ENCODE results near the gene FBN1. TPM values are rescaled to one million over a fixed set of nuclear protein-coding genes. Genes with fewer than 3 reads are reported as not detected.

FBN1 gene
- total RNA-seq, 1 experiment from 2014 or later, result 5.2 TPM

DNA sequence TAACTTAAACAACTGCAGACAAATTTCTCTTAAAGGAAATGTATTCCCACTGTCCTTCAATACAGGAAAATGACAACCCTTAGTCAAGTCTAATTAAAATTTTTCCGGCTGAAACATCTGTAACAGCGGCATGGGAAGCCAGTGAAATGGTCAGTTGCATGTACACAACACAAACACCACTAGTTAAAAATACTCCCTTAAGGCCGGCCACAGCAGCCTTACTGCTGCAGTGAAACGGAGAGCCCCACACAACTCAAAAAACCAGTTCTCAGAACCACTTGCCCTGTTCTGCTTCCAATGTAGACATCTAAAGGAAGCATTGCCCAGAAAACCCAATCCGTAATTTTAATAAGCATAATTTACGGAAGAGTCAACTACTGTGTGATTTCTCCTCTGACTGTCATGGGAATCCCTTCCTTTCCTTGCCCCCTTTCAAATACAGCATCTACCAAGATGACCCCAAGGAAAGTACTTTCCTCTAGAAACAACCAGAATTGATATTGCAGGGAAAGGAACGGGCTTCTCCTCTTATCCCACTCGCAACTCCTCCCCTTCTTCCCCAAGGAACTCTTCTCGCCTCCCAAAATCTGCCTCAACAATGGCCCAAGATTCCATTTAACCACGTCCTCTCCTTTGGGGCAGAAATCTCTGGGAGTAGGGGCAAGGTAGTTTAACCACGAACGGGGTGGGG is 1.6 kb downstream of the FBN1 start (continued):
- TF ChIP-seq, protein P1, sequence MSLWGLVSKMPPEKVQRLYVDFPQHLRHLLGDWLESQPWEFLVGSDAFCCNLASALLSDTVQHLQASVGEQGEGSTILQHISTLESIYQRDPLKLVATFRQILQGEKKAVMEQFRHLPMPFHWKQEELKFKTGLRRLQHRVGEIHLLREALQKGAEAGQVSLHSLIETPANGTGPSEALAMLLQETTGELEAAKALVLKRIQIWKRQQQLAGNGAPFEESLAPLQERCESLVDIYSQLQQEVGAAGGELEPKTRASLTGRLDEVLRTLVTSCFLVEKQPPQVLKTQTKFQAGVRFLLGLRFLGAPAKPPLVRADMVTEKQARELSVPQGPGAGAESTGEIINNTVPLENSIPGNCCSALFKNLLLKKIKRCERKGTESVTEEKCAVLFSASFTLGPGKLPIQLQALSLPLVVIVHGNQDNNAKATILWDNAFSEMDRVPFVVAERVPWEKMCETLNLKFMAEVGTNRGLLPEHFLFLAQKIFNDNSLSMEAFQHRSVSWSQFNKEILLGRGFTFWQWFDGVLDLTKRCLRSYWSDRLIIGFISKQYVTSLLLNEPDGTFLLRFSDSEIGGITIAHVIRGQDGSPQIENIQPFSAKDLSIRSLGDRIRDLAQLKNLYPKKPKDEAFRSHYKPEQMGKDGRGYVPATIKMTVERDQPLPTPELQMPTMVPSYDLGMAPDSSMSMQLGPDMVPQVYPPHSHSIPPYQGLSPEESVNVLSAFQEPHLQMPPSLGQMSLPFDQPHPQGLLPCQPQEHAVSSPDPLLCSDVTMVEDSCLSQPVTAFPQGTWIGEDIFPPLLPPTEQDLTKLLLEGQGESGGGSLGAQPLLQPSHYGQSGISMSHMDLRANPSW (CRISPR knock-in tag; conservative IDR thresholded peaks at IDR 0.05; ENCODE audit: low read depth), result no peak
- TF ChIP-seq JAZF1 (CRISPR knock-in tag; IDR thresholded peaks at IDR 0.05), result no peak
- TF ChIP-seq FOXP1 (CRISPR knock-in tag; IDR thresholded peaks at IDR 0.05; ENCODE audit: borderline replicate concordance), result no peak
- no peak for TF ChIP-seq CREM (CRISPR knock-in tag; IDR thresholded peaks at IDR 0.05)

DNA sequence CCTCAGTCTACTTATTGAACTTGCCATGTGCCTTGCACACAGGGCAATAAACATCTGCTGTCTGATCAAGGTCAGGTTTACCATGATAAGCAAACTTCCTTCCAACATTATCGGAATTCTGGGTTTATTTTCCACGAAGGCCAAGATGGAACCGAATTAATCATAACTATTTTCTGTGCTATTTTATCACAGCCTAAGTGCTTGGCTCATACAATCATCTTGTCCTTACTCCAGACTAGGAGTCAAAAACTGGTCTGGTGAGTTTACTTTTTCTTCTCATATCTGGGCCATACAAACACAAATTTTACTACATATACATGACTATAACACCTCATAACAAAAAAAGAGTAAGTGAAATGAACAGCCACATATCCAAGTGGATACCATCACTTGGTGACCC is 2.3 kb downstream of the FBN1 start:
- ChIA-PET CTCF (no interaction called here), POLR2A (no interaction called here)
- Mint-ChIP-seq H3K9me3 (no peaks in the 10 kb centered on the region), H3K27ac (no peak overlapping the region), H3K36me3 (no peaks in the 10 kb centered on the region), H3K4me1 (peaks cover 33% of the 10 kb centered on the region), H3K27me3 (ENCODE audit: low read depth) (peaks cover 63% of the 10 kb centered on the region), H3K4me3 (peak overlapping the region; percentile 63; the same call in 1 of the 2 replicates)
- no peak for TF ChIP-seq GRHL2 (CRISPR knock-in tag; IDR thresholded peaks at IDR 0.05; ENCODE audit: insufficient replicate concordance, severe bottlenecking)
- TF ChIP-seq, protein P2, sequence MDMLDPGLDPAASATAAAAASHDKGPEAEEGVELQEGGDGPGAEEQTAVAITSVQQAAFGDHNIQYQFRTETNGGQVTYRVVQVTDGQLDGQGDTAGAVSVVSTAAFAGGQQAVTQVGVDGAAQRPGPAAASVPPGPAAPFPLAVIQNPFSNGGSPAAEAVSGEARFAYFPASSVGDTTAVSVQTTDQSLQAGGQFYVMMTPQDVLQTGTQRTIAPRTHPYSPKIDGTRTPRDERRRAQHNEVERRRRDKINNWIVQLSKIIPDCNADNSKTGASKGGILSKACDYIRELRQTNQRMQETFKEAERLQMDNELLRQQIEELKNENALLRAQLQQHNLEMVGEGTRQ (CRISPR knock-in tag; IDR thresholded peaks at IDR 0.05), result no peak
- no peak for TF ChIP-seq CREB1 (CRISPR knock-in tag; IDR thresholded peaks at IDR 0.05)
- no peak for TF ChIP-seq ZNF396 (CRISPR knock-in tag; IDR thresholded peaks at IDR 0.05; ENCODE audit: borderline replicate concordance)
- TF ChIP-seq, protein P3, sequence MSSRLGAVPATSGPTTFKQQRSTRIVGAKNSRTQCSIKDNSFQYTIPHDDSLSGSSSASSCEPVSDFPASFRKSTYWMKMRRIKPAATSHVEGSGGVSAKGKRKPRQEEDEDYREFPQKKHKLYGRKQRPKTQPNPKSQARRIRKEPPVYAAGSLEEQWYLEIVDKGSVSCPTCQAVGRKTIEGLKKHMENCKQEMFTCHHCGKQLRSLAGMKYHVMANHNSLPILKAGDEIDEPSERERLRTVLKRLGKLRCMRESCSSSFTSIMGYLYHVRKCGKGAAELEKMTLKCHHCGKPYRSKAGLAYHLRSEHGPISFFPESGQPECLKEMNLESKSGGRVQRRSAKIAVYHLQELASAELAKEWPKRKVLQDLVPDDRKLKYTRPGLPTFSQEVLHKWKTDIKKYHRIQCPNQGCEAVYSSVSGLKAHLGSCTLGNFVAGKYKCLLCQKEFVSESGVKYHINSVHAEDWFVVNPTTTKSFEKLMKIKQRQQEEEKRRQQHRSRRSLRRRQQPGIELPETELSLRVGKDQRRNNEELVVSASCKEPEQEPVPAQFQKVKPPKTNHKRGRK (CRISPR knock-in tag; IDR thresholded peaks at IDR 0.05; ENCODE audit: borderline replicate concordance), result no peak
- TF ChIP-seq, protein P4, sequence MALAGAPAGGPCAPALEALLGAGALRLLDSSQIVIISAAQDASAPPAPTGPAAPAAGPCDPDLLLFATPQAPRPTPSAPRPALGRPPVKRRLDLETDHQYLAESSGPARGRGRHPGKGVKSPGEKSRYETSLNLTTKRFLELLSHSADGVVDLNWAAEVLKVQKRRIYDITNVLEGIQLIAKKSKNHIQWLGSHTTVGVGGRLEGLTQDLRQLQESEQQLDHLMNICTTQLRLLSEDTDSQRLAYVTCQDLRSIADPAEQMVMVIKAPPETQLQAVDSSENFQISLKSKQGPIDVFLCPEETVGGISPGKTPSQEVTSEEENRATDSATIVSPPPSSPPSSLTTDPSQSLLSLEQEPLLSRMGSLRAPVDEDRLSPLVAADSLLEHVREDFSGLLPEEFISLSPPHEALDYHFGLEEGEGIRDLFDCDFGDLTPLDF (CRISPR knock-in tag; IDR thresholded peaks at IDR 0.05), result no peak
- TF ChIP-seq, protein P5, sequence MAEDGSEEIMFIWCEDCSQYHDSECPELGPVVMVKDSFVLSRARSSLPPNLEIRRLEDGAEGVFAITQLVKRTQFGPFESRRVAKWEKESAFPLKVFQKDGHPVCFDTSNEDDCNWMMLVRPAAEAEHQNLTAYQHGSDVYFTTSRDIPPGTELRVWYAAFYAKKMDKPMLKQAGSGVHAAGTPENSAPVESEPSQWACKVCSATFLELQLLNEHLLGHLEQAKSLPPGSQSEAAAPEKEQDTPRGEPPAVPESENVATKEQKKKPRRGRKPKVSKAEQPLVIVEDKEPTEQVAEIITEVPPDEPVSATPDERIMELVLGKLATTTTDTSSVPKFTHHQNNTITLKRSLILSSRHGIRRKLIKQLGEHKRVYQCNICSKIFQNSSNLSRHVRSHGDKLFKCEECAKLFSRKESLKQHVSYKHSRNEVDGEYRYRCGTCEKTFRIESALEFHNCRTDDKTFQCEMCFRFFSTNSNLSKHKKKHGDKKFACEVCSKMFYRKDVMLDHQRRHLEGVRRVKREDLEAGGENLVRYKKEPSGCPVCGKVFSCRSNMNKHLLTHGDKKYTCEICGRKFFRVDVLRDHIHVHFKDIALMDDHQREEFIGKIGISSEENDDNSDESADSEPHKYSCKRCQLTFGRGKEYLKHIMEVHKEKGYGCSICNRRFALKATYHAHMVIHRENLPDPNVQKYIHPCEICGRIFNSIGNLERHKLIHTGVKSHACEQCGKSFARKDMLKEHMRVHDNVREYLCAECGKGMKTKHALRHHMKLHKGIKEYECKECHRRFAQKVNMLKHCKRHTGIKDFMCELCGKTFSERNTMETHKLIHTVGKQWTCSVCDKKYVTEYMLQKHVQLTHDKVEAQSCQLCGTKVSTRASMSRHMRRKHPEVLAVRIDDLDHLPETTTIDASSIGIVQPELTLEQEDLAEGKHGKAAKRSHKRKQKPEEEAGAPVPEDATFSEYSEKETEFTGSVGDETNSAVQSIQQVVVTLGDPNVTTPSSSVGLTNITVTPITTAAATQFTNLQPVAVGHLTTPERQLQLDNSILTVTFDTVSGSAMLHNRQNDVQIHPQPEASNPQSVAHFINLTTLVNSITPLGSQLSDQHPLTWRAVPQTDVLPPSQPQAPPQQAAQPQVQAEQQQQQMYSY (CRISPR knock-in tag; IDR thresholded peaks at IDR 0.05), result no peak
- TF ChIP-seq, protein P6, sequence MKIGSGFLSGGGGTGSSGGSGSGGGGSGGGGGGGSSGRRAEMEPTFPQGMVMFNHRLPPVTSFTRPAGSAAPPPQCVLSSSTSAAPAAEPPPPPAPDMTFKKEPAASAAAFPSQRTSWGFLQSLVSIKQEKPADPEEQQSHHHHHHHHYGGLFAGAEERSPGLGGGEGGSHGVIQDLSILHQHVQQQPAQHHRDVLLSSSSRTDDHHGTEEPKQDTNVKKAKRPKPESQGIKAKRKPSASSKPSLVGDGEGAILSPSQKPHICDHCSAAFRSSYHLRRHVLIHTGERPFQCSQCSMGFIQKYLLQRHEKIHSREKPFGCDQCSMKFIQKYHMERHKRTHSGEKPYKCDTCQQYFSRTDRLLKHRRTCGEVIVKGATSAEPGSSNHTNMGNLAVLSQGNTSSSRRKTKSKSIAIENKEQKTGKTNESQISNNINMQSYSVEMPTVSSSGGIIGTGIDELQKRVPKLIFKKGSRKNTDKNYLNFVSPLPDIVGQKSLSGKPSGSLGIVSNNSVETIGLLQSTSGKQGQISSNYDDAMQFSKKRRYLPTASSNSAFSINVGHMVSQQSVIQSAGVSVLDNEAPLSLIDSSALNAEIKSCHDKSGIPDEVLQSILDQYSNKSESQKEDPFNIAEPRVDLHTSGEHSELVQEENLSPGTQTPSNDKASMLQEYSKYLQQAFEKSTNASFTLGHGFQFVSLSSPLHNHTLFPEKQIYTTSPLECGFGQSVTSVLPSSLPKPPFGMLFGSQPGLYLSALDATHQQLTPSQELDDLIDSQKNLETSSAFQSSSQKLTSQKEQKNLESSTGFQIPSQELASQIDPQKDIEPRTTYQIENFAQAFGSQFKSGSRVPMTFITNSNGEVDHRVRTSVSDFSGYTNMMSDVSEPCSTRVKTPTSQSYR (CRISPR knock-in tag; IDR thresholded peaks at IDR 0.05), result no peak
- TF ChIP-seq, protein P7, sequence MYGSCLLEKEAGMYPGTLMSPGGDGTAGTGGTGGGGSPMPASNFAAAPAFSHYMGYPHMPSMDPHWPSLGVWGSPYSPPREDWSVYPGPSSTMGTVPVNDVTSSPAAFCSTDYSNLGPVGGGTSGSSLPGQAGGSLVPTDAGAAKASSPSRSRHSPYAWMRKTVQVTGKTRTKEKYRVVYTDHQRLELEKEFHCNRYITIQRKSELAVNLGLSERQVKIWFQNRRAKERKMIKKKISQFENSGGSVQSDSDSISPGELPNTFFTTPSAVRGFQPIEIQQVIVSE (CRISPR knock-in tag; IDR thresholded peaks at IDR 0.05; ENCODE audit: borderline replicate concordance), result no peak
- no peak for TF ChIP-seq ZNF219 (CRISPR knock-in tag; IDR thresholded peaks at IDR 0.05; ENCODE audit: borderline replicate concordance)
- TF ChIP-seq ZNF121 (CRISPR knock-in tag; IDR thresholded peaks at IDR 0.05), result no peak
- DNase-seq (ENCODE audit: low spot score), result no peak
- ATAC-seq, result no peak

Measured in WTC11 (cell line).